H1 (cell line): ENCODE data around the gene BNC1. TPM values are rescaled to one million over a fixed set of nuclear protein-coding genes. Genes with fewer than 3 reads are reported as not detected.

Source experiments
- CTCF ChIA-PET: fragments of 300-600 bp; sonication (Branson Sonifier 250); formaldehyde crosslinking; loops from one replicate; lab custom pipeline; 2021; ENCODE audit not compliant: partially characterized antibody; lab: Charles Lee
- POLR2A ChIA-PET: fragments of 300-600 bp; sonication (Branson Sonifier 250); formaldehyde crosslinking; loops from one replicate; lab custom pipeline; 2021; ENCODE audit warnings: inconsistent platforms; ENCODE audit not compliant: partially characterized antibody; lab: Charles Lee
- DNase-seq, 2 experiments: peaks; one replicate each; pipeline versions ENCODE4 v3.0.0 to v3.0.0-alpha.2; 2010 to 2022; ENCODE audit warnings: low spot score in 2 of 2, low read depth in 1 of 2, mixed read lengths in 1 of 2
- FAIRE-seq: peaks from 2 replicates; lab custom pipeline; 2011; peaks lifted over from hg19 to GRCh38; lab: Jason Lieb, UNC
- H2AFZ ChIP-seq: 2 replicates; pipeline ENCODE4 v1.8.1; 2012; ENCODE audit warnings: low read length, inconsistent platforms
- H2AK5ac ChIP-seq: 2 replicates; pipeline ENCODE4 v1.6.1; 2013; ENCODE audit warnings: low read depth, low read length
- H2BK120ac ChIP-seq: replicated peaks from 2 replicates; pipeline ENCODE3; 2013; ENCODE audit warnings: low read depth, low read length, inconsistent platforms
- H2BK12ac ChIP-seq: 2 replicates; pipeline ENCODE4 v1.6.1; 2013; ENCODE audit warnings: low read depth, low read length
- H2BK15ac ChIP-seq: 2 replicates; pipeline ENCODE4 v1.6.1; 2013; ENCODE audit warnings: low read length
- H2BK20ac ChIP-seq: 2 replicates; pipeline ENCODE4 v1.6.1; 2013; ENCODE audit warnings: low read length
- H2BK5ac ChIP-seq: 2 replicates; pipeline ENCODE4 v1.6.1; 2013; ENCODE audit warnings: low read depth, low read length
- H3K14ac ChIP-seq: 2 replicates; pipeline ENCODE4 v1.6.1; 2013; ENCODE audit warnings: inconsistent platforms; ENCODE audit not compliant: insufficient read length
- H3K18ac ChIP-seq: 2 replicates; pipeline ENCODE4 v1.6.1; 2013; ENCODE audit warnings: low read length; ENCODE audit errors: extremely low read depth
- H3K23ac ChIP-seq: 2 replicates; pipeline ENCODE4 v1.6.1; 2013; ENCODE audit warnings: inconsistent platforms; ENCODE audit not compliant: insufficient read length
- H3K23me2 ChIP-seq: 2 replicates; pipeline ENCODE4 v1.6.1; 2013; ENCODE audit warnings: low read depth, low read length
- H3K27ac ChIP-seq: 2 replicates; pipeline ENCODE4 v1.6.1; 2011; ENCODE audit warnings: low read depth, low read length, inconsistent platforms
- H3K27me3 ChIP-seq, 4 experiments: replicated peaks in 1 of 4; 1 replicate in 1 of 4; 2 replicates in 3 of 4; pipeline versions ENCODE4 v1.6.1 to v1.8.1; 2011 to 2013; ENCODE audit warnings: low read length in 3 of 4, mild to moderate bottlenecking in 3 of 4, inconsistent platforms in 2 of 4, mixed read lengths in 2 of 4, moderate library complexity in 1 of 4; ENCODE audit not compliant: control insufficient read depth in 3 of 4, insufficient read depth in 3 of 4; ENCODE audit errors: extremely low read depth in 1 of 4
- H3K36me3 ChIP-seq, 4 experiments: 2 replicates each; pipeline versions ENCODE4 v1.6.1 to v1.8.1; 2011 to 2013; ENCODE audit warnings: mild to moderate bottlenecking in 4 of 4, low read length in 3 of 4, moderate library complexity in 2 of 4, control low read depth in 1 of 4, inconsistent platforms in 1 of 4; ENCODE audit not compliant: insufficient read depth in 4 of 4, control insufficient read depth in 2 of 4
- H3K4ac ChIP-seq: replicated peaks from 2 replicates; pipeline ENCODE3; 2013; ENCODE audit warnings: low read length, low read depth, mixed read lengths, inconsistent platforms; ENCODE audit not compliant: insufficient read length
- H3K4me1 ChIP-seq, 4 experiments: replicated peaks in 1 of 4; 1 replicate in 1 of 4; 2 replicates in 3 of 4; pipeline versions ENCODE4 v1.6.1 to v1.8.1; 2011 to 2013; ENCODE audit warnings: low read length in 3 of 4, inconsistent platforms in 2 of 4, mixed read lengths in 1 of 4; ENCODE audit not compliant: insufficient read depth in 4 of 4, control insufficient read depth in 3 of 4
- H3K4me2 ChIP-seq, 2 experiments: 2 replicates each; pipeline versions ENCODE4 v1.6.1 to v1.8.1; 2011 to 2013; ENCODE audit warnings: low read depth in 2 of 2, low read length in 2 of 2, control low read depth in 1 of 2, inconsistent platforms in 1 of 2, mild to moderate bottlenecking in 1 of 2; ENCODE audit not compliant: insufficient read depth in 1 of 2
- H3K4me3 ChIP-seq, 4 experiments: fragments of 200-600, 300-600 bp in 1 of 4; sonication (generic), shearing (Covaris generic), sonication (Bioruptor Twin) in 1 of 4; 2 replicates each; pipeline versions ENCODE4 v1.5.1 to v1.8.1; 2011 to 2016; ENCODE audit warnings: low read length in 4 of 4, low read depth in 3 of 4, control low read depth in 2 of 4, inconsistent platforms in 2 of 4, mild to moderate bottlenecking in 2 of 4, mixed read lengths in 1 of 4, moderate library complexity in 1 of 4; ENCODE audit not compliant: insufficient read depth in 2 of 4; ENCODE audit errors: extremely low read depth in 1 of 4
- H3K56ac ChIP-seq: replicated peaks from 2 replicates; pipeline ENCODE3; 2013; ENCODE audit warnings: low read depth, mild to moderate bottlenecking, mixed read lengths, low read length, inconsistent platforms; ENCODE audit not compliant: insufficient read length
- H3K79me1 ChIP-seq: 2 replicates; pipeline ENCODE4 v1.6.1; 2013; ENCODE audit warnings: low read depth, low read length, control low read depth
- H3K79me2 ChIP-seq, 2 experiments: 2 replicates each; pipeline versions ENCODE4 v1.6.1 to v1.8.1; 2012 to 2013; ENCODE audit warnings: low read length in 2 of 2, mild to moderate bottlenecking in 2 of 2, inconsistent platforms in 1 of 2; ENCODE audit not compliant: insufficient read depth in 2 of 2, control insufficient read depth in 1 of 2
- H3K9ac ChIP-seq, 4 experiments: replicated peaks in 1 of 4; 1 replicate in 1 of 4; 2 replicates in 3 of 4; pipeline versions ENCODE4 v1.6.1 to v1.8.1; 2011 to 2013; ENCODE audit warnings: low read depth in 3 of 4, low read length in 3 of 4, control low read depth in 2 of 4, mild to moderate bottlenecking in 2 of 4, moderate library complexity in 2 of 4, inconsistent platforms in 1 of 4; ENCODE audit errors: extremely low read depth in 1 of 4
- H3K9me3 ChIP-seq, 2 experiments: 2 replicates each; pipeline versions ENCODE4 v1.6.1 to v1.8.1; 2012 to 2013; ENCODE audit warnings: mild to moderate bottlenecking in 2 of 2, moderate library complexity in 2 of 2, control low read depth in 1 of 2, inconsistent platforms in 1 of 2, low read depth in 1 of 2, low read length in 1 of 2, mixed read lengths in 1 of 2; ENCODE audit not compliant: insufficient read depth in 2 of 2
- H4K20me1 ChIP-seq, 2 experiments: replicated peaks in 1 of 2; 2 replicates each; pipeline versions ENCODE3 to v1.8.1; 2011 to 2013; ENCODE audit warnings: inconsistent platforms in 2 of 2, low read length in 2 of 2, mild to moderate bottlenecking in 1 of 2; ENCODE audit not compliant: insufficient read depth in 2 of 2, control insufficient read depth in 1 of 2
- H4K5ac ChIP-seq: 2 replicates; pipeline ENCODE4 v1.6.1; 2013; ENCODE audit warnings: low read length, low read depth, mixed read lengths, inconsistent platforms; ENCODE audit not compliant: insufficient read length
- H4K8ac ChIP-seq: 2 replicates; pipeline ENCODE4 v1.8.0; 2013; ENCODE audit warnings: mild to moderate bottlenecking, moderate library complexity, low read length, inconsistent platforms; ENCODE audit not compliant: insufficient read depth; ENCODE audit errors: extremely low read depth
- H4K91ac ChIP-seq: replicated peaks from 2 replicates; pipeline ENCODE3; 2013; ENCODE audit warnings: low read length, mixed read lengths, inconsistent platforms; ENCODE audit not compliant: insufficient read length
- ASH2L ChIP-seq: fragments of 200-600, 300-600 bp; sonication (generic); IDR thresholded peaks from one replicate; pipeline ENCODE4 v1.7.1; 2017; ENCODE audit warnings: low read length
- CREB1 ChIP-seq: IDR thresholded peaks from 2 replicates; pipeline ENCODE4 v1.6.1; 2012; ENCODE audit warnings: inconsistent platforms
- EZH2 ChIP-seq: fragments of 200-600 bp; sonication (generic); IDR thresholded peaks from 2 replicates; pipeline ENCODE4 v1.7.1; 2012; ENCODE audit warnings: low read depth, mild to moderate bottlenecking, moderate library complexity, low read length, inconsistent platforms; ENCODE audit not compliant: severe bottlenecking
- HDAC2 ChIP-seq, 2 experiments: fragments of 300-600 bp in 1 of 2; sonication (generic) in 1 of 2; IDR thresholded peaks; 2 replicates each; pipeline ENCODE4 v1.6.1; 2011 to 2012; ENCODE audit warnings: low read depth in 2 of 2, low read length in 2 of 2, mild to moderate bottlenecking in 2 of 2, moderate library complexity in 2 of 2, borderline replicate concordance in 1 of 2, inconsistent platforms in 1 of 2
- KDM4A ChIP-seq: IDR thresholded peaks from one replicate; pipeline ENCODE4 v1.7.1; 2012; ENCODE audit warnings: low read depth, mild to moderate bottlenecking, moderate library complexity, low read length, inconsistent platforms; ENCODE audit not compliant: severe bottlenecking
- PHF8 ChIP-seq: fragments of 200-600 bp; sonication (generic); conservative IDR thresholded peaks from 2 replicates; pipeline ENCODE4 v1.7.1; 2012; ENCODE audit warnings: low read depth, mild to moderate bottlenecking, inconsistent platforms, low read length, moderate library complexity
- RBBP5 ChIP-seq: IDR thresholded peaks from 2 replicates; pipeline ENCODE4 v1.7.1; 2012; ENCODE audit warnings: low read depth, mild to moderate bottlenecking, inconsistent platforms, low read length, moderate library complexity, borderline replicate concordance
- SAP30 ChIP-seq: fragments of 300-600 bp; sonication (generic); IDR thresholded peaks from 2 replicates; pipeline ENCODE4 v1.7.1; 2012; ENCODE audit warnings: low read length, moderate library complexity, mild to moderate bottlenecking, inconsistent platforms; ENCODE audit not compliant: insufficient read depth, insufficient replicate concordance
- TAF1 ChIP-seq: IDR thresholded peaks from 2 replicates; pipeline ENCODE4 v1.6.1; 2011; ENCODE audit warnings: mild to moderate bottlenecking, low read depth, low read length
- WGBS, 2 experiments: shearing (Covaris generic) in 1 of 2; methylation state at CpG; one replicate each; pipeline versions ENCODE4 v1.1.6 to v1.1.7; 2013 to 2015; ENCODE audit warnings: low lambda C conversion rate in 2 of 2, mixed read lengths in 2 of 2, inconsistent platforms in 1 of 2, low coverage in 1 of 2, missing lambda C conversion rate in 1 of 2; ENCODE audit not compliant: insufficient replicate concordance in 2 of 2, insufficient coverage in 1 of 2, insufficient read length in 1 of 2; ENCODE audit errors: extremely low coverage in 1 of 2, missing lambda C conversion rate in 1 of 2; 5-methylcytosine and 5-hydroxymethylcytosine counted together
- polyA plus RNA-seq, 7 experiments: library from polyadenylated mRNA; depleted of rRNA in 3 of 7; stranded (reverse) in 5 of 7; unstranded in 2 of 7; fragments of >200 nt in 5 of 7; fragments of 200-250 nt in 2 of 7; gene quantifications; 1 replicate in 5 of 7; 2 replicates in 1 of 7; 4 replicates in 1 of 7; pipeline versions ENCODE4 v1.2.1 to v1.2.3, GENCODE V29; 2011 to 2013; ENCODE audit warnings: missing spikeins in 2 of 7, mixed read lengths in 2 of 7
- total RNA-seq: library from RNA; stranded (reverse); fragmentation: NEBNext Ultra II Directional; extraction: Animal tissue kit (Norgen Biotek cat#: 25700); gene quantifications from 2 replicates; pipeline ENCODE4 v1.2.1, GENCODE V29; 2021

BNC1 gene
- total and polyA plus RNA-seq, 2 of the 8 experiments (the other 6 are each of a cell fraction or from before 2014, with no cell fraction given): 0.99 to 2.1 TPM

DNA sequence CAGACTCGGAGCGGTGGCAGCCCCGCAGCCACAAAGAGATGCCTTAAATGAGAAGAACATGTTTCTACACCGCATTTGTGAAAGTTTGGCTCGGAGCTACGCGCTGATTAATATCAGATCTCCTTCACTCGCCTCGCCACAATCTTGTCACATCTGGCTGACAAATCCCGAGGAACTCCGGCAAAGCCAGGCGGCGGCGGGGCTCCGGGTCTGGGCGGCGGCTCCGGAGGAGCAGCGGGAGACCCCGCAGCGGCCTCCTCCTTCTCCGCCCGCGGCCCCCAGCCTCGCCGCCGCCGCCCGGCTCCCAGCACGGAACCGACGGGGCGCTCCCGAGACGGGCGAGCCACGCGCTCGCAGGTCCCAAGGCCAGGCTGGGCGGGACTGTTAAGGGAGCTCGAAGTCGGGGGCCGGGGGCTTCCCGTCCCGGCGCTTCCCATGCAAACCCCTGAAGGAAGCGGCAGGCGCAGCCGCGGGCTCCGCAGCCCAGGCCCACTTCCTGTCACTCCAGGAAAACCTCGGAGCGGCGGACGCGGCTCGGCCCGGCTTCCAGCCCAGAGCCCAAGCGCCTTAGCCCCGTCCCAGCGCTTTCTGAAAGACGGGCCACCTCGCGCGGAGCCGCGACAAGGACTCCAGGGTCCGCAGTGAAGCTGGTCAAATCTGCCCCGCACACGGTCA lies 1.2 kb downstream of the BNC1 start:
- Histone ChIP-seq H3K27ac (no peak overlapping the region), H4K20me1 (no peaks in the 10 kb centered on the region), H3K9me3 (no peaks in the 10 kb centered on the region), H3K9ac (no peak overlapping the region), H3K14ac (no peak overlapping the region), H2AFZ (0 out of 2 replicates have a peak overlapping the region, but pooled peaks have one; percentile 18), H2BK120ac (no peak overlapping the region), H3K79me2 (no peaks in the 10 kb centered on the region), H2BK12ac (no peak overlapping the region), H2BK5ac (no peak overlapping the region), H3K23me2 (peaks cover 7% of the 10 kb centered on the region; the same call in 1 of the 2 replicates), H4K91ac (no peak overlapping the region), H3K4me2 (peak overlapping the region; percentile 73 to 92), H3K18ac (peak overlapping the region; percentile 27; the same call in 1 of the 2 replicates), H3K56ac (no peak overlapping the region), H2AK5ac (no peak overlapping the region), H2BK15ac (no peak overlapping the region), H3K27me3 (peaks cover 22 to 53% (median 48%) of the 10 kb centered on the region in 4 experiments), H3K4me1 (peaks cover 0 to 4% (median 2%) of the 10 kb centered on the region in 4 experiments; a peak in 5 of 7 replicates), H4K8ac (no peak overlapping the region), H3K79me1 (no peaks in the 10 kb centered on the region), H4K5ac (no peak overlapping the region), H3K4me3 (peak overlapping the region; percentile 12 to 70 (median 60)), H2BK20ac (no peak overlapping the region), H3K23ac (no peak overlapping the region), H3K4ac (no peak overlapping the region), H3K36me3 (no peaks in the 10 kb centered on the region)
- no peak for FAIRE-seq
- CTCF ChIA-PET: interaction anchor here (0.9 to 1.6 kb wide), 3 partner anchors 36 to 131 kb away, joined by 3 read pairs; no protein-coding TSS in a partner anchor
- POLR2A ChIA-PET: no interaction called here
- WGBS, 2 experiments: 2% methylated on average over 69 of the region's 70 CpGs; no CpG with 5 or more reads in 1 of the 2 experiments
- peak in 1 of 2 experiments; percentile 73 for DNase-seq
- TF ChIP-seq CREB1 (no peak), HDAC2 (IDR thresholded peaks at IDR 0.05; ENCODE audit: borderline replicate concordance in 1 of 2, low read depth in 2 of 2, low read length in 2 of 2) (0 out of 4 replicates have a peak, but pooled peaks of 1 of the 2 experiments have one; percentile 26), SAP30 (no peak), RBBP5 (peak; percentile 51; the same call in 1 of the 2 replicates), ASH2L (peak; percentile 31), EZH2 (peak; percentile 99), PHF8 (0 out of 2 replicates have a peak, but pooled peaks have one; percentile 20), KDM4A (peak; percentile 56), TAF1 (no peak)
